Tongue (tissue), 2 donors: ENCODE measurements around the gene ZNF518B. TPM values are rescaled to one million over a fixed set of nuclear protein-coding genes. Genes with fewer than 3 reads are reported as not detected.

ENCODE experiments used
- DNase-seq: peaks from one replicate; pipeline ENCODE4 v3.0.0-alpha.2; 2015
- total RNA-seq: library from RNA; depleted of rRNA; stranded (reverse); fragments of >200 nt; gene quantifications from one replicate; pipeline ENCODE4 v1.2.3, GENCODE V29; 2014

ZNF518B gene
- total RNA-seq, result 34.0 TPM

DNA sequence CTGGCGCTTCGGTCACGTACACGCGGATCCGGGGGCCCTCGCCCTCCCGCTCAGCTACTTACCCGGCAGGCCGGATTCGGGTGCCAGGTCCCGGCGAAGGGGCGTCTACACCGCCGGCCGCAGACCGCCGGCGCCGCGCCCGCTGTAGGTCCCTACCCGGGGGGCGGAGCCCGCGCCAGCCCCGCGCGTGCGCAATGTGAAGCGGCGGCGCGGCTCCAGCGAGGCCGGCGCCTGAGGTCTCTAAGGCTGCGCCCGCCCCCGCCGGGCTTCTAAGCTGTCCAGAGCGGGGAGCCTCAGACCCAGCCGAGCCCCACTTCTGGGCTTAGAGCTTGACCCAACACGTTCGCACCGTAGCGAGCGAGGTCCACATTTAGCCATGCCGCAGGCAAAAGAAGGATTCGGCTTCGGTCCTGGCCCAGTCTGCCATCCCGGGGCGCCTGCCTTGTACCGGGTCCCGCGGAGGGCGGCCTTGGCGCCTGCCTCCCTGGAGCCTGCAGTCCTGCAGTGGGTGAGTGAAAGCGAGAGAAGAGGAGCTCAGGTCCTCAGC, at the start of gene ZNF518B:
Gene ZNF518B, minus strand, starts transcription at position 172 of the 547 bp plus-strand sequence. CDS start 11,098 bp downstream, outside the sequence.
- peak; percentile 88 for DNase-seq

DNA sequence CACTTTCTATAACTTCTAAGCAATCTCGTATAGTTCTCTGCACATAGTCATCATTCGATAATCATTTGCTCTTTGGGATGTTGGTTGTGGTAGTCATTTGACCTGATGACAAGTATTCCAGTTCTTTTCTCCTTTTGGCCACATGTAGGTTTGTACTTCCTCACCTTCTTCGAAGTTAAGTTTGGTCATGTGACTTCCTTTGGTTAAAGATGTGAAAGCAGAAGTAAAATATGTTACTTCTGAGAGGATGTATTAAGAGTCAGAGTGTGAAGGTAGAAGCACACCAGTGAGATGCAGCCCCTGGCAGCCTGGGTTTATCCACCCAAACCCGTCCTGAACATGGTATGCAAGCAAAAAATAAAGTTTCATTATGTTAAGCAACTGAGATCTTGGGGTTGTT, 48.9 kb upstream of the ZNF518B start:
- no peak for DNase-seq

DNA sequence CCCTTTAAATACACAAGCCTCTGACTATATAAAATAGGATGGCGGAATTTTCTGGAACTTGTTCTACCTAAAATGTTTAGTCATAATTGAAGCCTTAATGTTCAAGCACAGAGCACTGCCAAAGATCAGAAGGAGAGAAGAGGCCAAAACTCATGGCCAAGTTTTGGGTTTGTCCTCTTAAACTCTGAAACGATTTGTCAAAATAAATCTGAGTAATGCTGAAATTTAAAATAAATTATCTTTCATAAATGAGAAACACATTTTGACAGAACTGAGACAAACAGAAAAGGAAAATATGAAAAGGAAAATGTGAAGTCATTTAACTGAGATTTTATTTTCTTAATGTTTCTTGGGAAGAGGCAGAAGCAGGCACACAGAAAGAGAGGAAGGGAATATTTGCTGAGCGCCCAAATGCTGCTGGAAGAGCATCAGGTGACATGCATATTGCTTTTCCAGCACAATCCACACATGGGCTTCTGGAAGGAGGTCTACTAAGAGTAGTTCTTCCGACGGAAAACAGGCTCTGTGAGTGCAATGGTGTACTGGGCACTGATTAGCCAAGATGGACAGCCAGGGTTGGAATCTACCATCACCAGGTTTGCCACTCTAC, 47.4 kb upstream of the ZNF518B start:
- peak; percentile 59 for DNase-seq

DNA sequence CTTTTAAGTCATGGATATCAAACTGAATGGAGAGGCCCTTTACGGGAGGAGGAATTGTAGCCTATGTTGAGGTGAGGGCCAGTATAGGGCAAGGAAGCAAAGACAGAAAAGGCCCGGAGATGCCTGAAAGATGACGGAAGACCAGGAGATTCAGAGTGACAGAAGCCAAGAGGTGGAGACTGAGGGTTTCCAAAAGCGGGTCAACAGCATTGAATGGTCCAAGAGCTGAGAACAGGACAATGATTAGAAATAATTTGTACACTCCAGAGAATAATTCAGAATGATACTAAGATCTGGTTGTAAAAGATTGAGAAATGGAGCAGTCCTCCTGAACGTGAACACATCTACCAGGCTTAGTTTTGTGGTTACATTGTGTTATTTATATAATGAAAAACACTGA, 45.5 kb upstream of the ZNF518B start:
- no peak for DNase-seq

GRCh38 chr4:10500776-10501175, 43.5 kb upstream of the ZNF518B start:
- no peak for DNase-seq

- DNase-seq, result no peak
Measured at GRCh38 chr4:10496200-10496599, 39.0 kb upstream of the ZNF518B start.

GRCh38 chr4:10495651-10496050, 38.4 kb upstream of the ZNF518B start:
- no peak for DNase-seq

- DNase-seq, result no peak
Measured at GRCh38 chr4:10492464-10492863, 35.2 kb upstream of the ZNF518B start.

- DNase-seq, result no peak
Measured at GRCh38 chr4:10491401-10491800, 34.2 kb upstream of the ZNF518B start.

DNA sequence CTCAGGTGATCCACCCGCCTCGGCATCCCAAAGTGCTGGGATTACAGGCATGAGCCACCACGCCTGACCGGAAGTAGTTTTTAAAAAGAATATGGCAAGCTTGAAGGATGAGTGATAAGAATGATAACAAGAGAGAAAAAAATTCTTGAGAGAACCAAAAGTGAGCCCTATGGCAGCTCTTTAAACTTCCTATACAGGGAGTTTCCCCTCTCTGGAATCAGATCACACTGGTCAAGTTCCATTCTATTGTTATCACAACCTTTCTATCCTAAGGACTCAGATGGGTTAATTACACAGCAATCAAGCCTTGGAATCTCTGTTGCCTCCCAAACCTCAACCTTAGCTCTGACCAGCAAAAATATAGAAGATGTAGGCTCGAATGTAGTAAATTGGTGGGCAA, 33.8 kb upstream of the ZNF518B start:
- no peak for DNase-seq

DNA sequence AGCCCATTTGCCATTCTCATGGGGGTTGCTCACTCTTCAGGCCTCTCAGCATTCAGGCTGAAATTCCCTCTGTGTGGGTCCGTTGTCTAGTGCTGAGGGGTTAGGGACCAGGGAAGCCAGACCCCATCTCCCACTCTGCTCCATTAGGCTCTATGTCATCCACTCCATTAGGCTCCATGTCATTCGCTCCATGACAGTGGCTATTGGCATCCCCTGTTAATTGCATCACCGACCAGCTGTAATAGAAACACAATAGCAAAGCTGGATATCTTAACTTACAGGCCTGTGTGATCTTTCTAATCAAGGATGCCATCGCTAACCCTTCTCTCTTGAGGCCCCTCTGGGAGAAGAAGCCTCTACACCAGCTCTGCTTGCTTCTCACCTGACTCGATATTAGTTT, 25.7 kb upstream of the ZNF518B start:
- DNase-seq, result no peak

- no peak for DNase-seq
Measured at GRCh38 chr4:10480616-10481015, 23.4 kb upstream of the ZNF518B start.

GRCh38 chr4:10478621-10479020, 21.4 kb upstream of the ZNF518B start:
- DNase-seq, result no peak

DNA sequence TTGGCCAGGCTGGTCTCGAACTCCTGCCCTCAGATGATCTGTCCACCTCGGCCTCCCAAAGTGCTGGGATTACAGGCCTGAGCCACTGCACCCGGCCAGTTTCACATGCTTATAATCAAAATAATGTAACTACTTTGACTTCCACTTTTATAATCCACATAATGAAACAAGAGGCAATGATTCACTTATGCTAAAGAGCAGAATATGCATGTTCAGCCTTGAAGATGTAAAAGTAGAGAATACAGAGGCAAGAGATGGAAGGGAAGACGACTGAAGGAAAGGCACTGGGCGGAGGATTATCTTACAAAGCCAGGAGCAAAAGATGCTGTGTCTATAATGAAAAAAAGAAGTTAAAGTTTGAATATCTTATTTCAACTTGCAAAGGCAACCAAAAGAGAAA, 13.3 kb upstream of the ZNF518B start:
- DNase-seq, result no peak

GRCh38 chr4:10466161-10466560, 8.9 kb upstream of the ZNF518B start:
- DNase-seq, result no peak

- DNase-seq, result no peak
Measured at GRCh38 chr4:10462876-10463275, 5.7 kb upstream of the ZNF518B start.

DNA sequence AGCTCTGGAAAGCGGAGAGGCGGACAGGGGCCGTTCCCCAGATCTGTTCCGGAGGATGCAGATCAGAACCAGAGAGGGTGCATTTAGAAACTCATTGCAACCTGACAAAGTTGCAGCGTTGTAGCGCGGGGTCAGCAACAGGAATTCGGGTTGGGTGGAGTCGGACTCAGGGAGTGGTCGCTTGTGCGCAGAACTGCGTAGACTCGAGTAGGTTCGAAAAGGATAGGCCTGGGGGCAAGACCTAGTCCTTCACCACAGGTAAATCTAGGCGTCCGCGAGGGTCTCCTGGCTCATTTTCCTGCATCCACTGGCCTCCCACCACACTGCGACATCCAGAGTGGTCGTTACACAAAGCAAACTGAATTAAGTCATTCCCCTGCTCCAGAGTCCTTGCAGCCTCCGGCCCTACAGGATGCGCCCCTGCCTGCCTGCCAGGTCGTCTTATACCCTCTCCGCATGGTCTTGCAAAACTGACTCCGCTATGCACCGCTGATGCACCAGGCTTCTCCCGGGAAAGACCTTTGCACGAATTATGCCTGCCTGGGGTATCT, 4.7 kb upstream of the ZNF518B start:
- no peak for DNase-seq

DNA sequence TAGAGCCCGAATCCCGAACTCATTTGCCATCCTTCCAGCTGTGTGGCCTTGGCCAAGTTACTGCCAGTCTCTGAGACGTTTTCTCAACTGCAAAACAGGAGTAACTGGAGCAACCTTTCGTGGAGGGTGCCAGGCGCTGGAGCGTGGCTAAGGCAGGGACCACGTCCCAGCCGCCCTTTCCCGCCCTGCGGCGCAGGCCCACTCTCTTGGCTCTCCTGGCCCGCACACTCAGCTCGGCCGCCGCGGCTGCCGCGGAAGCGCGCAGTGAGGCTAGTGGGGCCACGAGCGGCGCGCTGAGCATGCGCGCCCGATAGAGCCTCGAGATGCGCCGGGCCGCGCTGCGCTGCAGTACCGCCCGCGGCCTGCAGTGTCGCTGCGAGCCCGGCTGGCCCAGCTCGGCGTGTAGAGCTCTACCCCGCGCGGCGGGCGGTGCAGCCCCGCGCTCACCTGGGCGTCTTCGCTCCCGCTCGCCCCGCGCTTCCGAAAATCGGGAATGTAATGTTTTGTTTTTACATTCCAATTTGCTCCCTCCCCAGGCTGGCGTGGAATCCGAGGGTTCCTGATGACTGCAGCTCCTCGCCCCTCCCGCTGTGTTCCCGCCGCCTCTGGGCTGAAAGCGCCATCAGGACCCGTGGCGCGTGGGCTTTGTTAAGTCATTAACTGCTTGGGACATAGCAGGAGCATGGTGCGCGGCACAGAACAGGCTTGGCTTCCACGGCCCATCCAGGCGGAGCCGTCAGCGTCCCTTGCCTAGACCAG, 4.0 kb upstream of the ZNF518B start:
- DNase-seq, result peak; percentile 85

- no peak for DNase-seq
Measured at GRCh38 chr4:10460313-10461047, 3.3 kb upstream of the ZNF518B start.

DNA sequence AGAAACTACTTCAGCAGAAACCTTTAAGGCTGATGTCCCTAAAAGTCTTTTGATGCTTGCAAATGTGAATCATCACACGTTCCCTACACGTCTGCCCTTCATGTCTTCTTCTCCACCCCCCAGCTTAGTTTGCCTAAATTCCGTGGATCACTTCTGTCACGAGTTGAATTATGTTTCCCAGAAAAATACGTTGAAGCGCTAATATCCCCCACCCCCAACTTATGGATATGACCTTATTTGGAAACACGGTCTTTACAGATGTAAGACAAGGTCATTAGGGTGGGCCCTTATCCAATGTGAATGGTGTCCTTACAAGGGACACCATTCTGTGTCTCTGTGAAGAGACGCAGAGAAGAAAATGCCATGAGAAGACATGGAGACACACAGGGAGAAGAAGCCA, 2.1 kb upstream of the ZNF518B start:
- DNase-seq, result no peak

GRCh38 chr4:10458177-10458576, 951 bp upstream of the ZNF518B start:
- no peak for DNase-seq

GRCh38 chr4:10456595-10457254, 501 bp downstream of the ZNF518B start:
- DNase-seq, result peak; percentile 73
